H1 (cell line): ENCODE measurements around the gene CACNA1C.

Experiments
- POLR2A ChIP-seq, 2 experiments: IDR thresholded peaks; 1 replicate in 1 of 2; 2 replicates in 1 of 2; pipeline ENCODE4 v1.6.1; 2011; ENCODE audit warnings: low read depth in 2 of 2, low read length in 2 of 2, mild to moderate bottlenecking in 2 of 2; ENCODE audit errors: control extremely low read depth in 1 of 2
- TF ChIP-seq, protein P1 (sequence below), 3 experiments: IDR thresholded peaks; 1 replicate in 2 of 3; 2 replicates in 1 of 3; pipeline versions ENCODE4 v1.5.1 to v1.6.1; 2011; ENCODE audit warnings: low read length in 3 of 3, mild to moderate bottlenecking in 3 of 3, inconsistent platforms in 2 of 3, low read depth in 1 of 3, moderate library complexity in 1 of 3; ENCODE audit not compliant: insufficient read depth in 1 of 3; ENCODE audit errors: control extremely low read depth in 1 of 3

GRCh38 chr12:2415568-2415944, 362.8 kb downstream of the CACNA1C start:
- TF ChIP-seq, protein P1, sequence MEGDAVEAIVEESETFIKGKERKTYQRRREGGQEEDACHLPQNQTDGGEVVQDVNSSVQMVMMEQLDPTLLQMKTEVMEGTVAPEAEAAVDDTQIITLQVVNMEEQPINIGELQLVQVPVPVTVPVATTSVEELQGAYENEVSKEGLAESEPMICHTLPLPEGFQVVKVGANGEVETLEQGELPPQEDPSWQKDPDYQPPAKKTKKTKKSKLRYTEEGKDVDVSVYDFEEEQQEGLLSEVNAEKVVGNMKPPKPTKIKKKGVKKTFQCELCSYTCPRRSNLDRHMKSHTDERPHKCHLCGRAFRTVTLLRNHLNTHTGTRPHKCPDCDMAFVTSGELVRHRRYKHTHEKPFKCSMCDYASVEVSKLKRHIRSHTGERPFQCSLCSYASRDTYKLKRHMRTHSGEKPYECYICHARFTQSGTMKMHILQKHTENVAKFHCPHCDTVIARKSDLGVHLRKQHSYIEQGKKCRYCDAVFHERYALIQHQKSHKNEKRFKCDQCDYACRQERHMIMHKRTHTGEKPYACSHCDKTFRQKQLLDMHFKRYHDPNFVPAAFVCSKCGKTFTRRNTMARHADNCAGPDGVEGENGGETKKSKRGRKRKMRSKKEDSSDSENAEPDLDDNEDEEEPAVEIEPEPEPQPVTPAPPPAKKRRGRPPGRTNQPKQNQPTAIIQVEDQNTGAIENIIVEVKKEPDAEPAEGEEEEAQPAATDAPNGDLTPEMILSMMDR (IDR thresholded peaks at IDR 0.05; ENCODE audit: control extremely low read depth in 1 of 3, insufficient read depth in 1 of 3, low read depth in 1 of 3, low read length in 3 of 3): no peak
- no peak for TF ChIP-seq POLR2A (IDR thresholded peaks at IDR 0.05; ENCODE audit: control extremely low read depth in 1 of 2, low read depth in 2 of 2, low read length in 2 of 2)
